GM12892 (cell line): ENCODE data around the gene TMEM138.

Source experiments
- DNase-seq: peaks from one replicate; pipeline ENCODE4 v3.0.0; 2011; ENCODE audit not compliant: insufficient read length
- FAIRE-seq: peaks from 2 replicates; lab custom pipeline; 2011; peaks lifted over from hg19 to GRCh38; lab: Jason Lieb, UNC
- POLR2A ChIP-seq: IDR thresholded peaks from 2 replicates; pipeline ENCODE4 v1.6.1; 2011; ENCODE audit warnings: low read depth, low read length, control low read depth
- POLR2AphosphoS5 ChIP-seq: IDR thresholded peaks from 2 replicates; pipeline ENCODE4 v1.6.1; 2011; ENCODE audit warnings: low read depth, low read length, control low read depth
- TAF1 ChIP-seq: IDR thresholded peaks from 2 replicates; pipeline ENCODE4 v1.6.1; 2011; ENCODE audit warnings: low read depth, mild to moderate bottlenecking, control low read depth, low read length, borderline replicate concordance

Gene TMEM138

GRCh38 chr11:61357233-61357893 is 4.8 kb upstream of the TMEM138 start:
- peak; percentile 17 for TF ChIP-seq POLR2A
- no peak; the same call in 1 of the 2 replicates for TF ChIP-seq POLR2AphosphoS5
- DNase-seq (no peak), FAIRE-seq (peak; percentile 94)

GRCh38 chr11:61357894-61358239 is 4.3 kb upstream of the TMEM138 start:
- TF ChIP-seq POLR2AphosphoS5 (no peak), POLR2A (no peak), TAF1 (no peak)
- FAIRE-seq: peak; percentile 74
- DNase-seq: no peak

- DNase-seq (no peak), FAIRE-seq (no peak)
- TF ChIP-seq TAF1 (no peak), POLR2A (no peak), POLR2AphosphoS5 (no peak)
These were observed 3.6 kb upstream of the TMEM138 start for GRCh38 chr11:61358566-61358965.

- DNase-seq (no peak), FAIRE-seq (no peak)
- TF ChIP-seq POLR2A (no peak), POLR2AphosphoS5 (no peak), TAF1 (no peak)
These were observed 2.7 kb upstream of the TMEM138 start for GRCh38 chr11:61359516-61359915.

- DNase-seq (no peak), FAIRE-seq (no peak)
- TF ChIP-seq POLR2AphosphoS5 (no peak), POLR2A (no peak), TAF1 (no peak)
These were observed 885 bp upstream of the TMEM138 start for GRCh38 chr11:61361237-61361740.

- FAIRE-seq (no peak), DNase-seq (no peak)
- TF ChIP-seq POLR2A: no peak
- no peak for TF ChIP-seq TAF1
- TF ChIP-seq POLR2AphosphoS5: no peak
These were observed 335 bp downstream of the TMEM138 start for GRCh38 chr11:61362542-61362875.

GRCh38 chr11:61364012-61364675 is 2.0 kb downstream of the TMEM138 start:
- no peak for TF ChIP-seq TAF1
- TF ChIP-seq POLR2A: no peak
- no peak for TF ChIP-seq POLR2AphosphoS5
- DNase-seq (no peak), FAIRE-seq (no peak)

GRCh38 chr11:61367406-61367805 is 5.2 kb downstream of the TMEM138 start:
- no peak for TF ChIP-seq POLR2A
- TF ChIP-seq POLR2AphosphoS5: no peak
- no peak for TF ChIP-seq TAF1
- DNase-seq (no peak), FAIRE-seq (no peak)

GRCh38 chr11:61368646-61369045 is 6.5 kb downstream of the TMEM138 start:
- TF ChIP-seq TAF1 (no peak), POLR2A (no peak)
- DNase-seq (no peak), FAIRE-seq (no peak)

- DNase-seq: no peak
- TF ChIP-seq POLR2AphosphoS5 (no peak), POLR2A (peak; percentile 15; the same call in 1 of the 2 replicates)
- no peak for FAIRE-seq
These were observed 7.5 kb downstream of the TMEM138 start for GRCh38 chr11:61369372-61370348.

- no peak for DNase-seq
- TF ChIP-seq TAF1 (no peak), POLR2A (no peak), POLR2AphosphoS5 (no peak)
- no peak for FAIRE-seq
These were observed 8.3 kb downstream of the TMEM138 start for GRCh38 chr11:61370349-61371005.
